Right renal pelvis (tissue), 4 donors: ENCODE data around the gene ST3GAL4. TPM values are rescaled to one million over a fixed set of nuclear protein-coding genes. Genes with fewer than 3 reads are reported as not detected.
"Not testable (repeated sequence)": the region's sequence is repeated elsewhere in the genome, so short reads cannot be mapped to it uniquely, and the experiment has no call there.

ENCODE experiments used
- DNase-seq, 4 donors: peaks; one replicate each; pipeline ENCODE4 v3.0.0-alpha.2; 2013; ENCODE audit warnings: low read depth in 4 of 4, low spot score in 3 of 4, missing footprints in 1 of 4
- polyA plus RNA-seq, 4 donors: library from polyadenylated mRNA; unstranded; fragments of 120-200 nt; gene quantifications; one replicate each; pipeline ENCODE4 v1.2.1, GENCODE V29; 2013; ENCODE audit not compliant: insufficient read length in 4 of 4

The ST3GAL4 gene
- polyA plus RNA-seq, 4 donors, result 17.1 to 21.9 (median 19.6) TPM

DNA sequence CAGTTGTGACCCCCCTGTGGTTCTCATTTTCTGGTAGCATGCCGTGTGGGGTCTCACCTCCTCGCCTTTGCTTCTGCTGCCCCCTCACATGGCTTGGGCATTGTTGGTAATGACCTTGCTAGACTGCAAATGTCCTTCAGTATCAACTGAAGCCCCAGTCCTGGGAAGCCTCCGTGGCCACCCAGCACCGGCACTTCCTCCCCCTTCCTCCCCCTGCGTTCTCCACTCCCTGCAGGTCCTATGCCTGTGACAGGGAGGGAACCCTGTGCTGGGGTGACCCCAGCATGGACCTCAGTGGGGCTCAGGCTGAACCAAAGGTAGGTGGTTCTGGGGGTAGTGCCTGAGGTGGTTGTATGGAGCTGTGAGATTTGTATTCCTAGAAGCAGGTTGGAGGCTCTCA lies 5.9 kb downstream of the ST3GAL4 start:
- no peak for DNase-seq

DNA sequence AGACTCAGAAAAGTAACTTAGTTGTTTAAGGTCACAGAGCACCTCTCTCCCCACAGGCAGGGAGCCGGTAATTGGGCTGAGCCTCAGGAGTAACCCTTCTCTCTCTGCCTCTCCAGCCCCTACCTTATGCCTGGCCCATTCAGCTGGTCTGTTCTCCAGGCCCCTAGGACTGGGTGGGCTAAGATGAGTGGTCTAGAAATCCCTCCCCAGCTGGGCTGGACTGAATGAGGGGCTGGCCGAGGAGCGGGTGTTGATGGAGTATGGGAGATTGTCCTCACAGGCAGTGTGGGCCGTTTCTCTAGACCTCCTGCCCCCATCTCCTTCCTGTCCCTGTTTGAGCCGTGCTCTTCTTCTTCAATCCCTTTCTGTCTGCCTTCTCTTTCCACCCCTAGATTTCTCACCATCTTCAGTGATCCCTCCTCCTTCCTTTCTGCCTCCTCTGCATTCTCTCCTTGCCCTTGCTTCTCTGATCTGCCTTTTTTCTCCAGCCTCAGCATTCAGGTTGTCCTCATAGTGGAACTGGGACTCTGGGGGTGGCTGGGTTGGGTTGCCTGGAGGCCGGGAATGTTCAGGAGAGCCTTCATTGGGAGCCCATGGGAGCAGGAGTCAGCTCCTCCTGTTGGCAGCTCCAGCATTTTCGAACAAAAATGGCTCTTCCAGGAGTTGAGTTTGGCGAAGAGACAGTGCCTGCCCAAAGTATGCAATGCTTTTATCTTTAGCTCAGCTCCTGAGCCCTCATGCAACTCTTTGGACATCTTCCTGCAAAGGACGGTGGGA lies 7.6 kb downstream of the ST3GAL4 start:
- no peak for DNase-seq

DNA sequence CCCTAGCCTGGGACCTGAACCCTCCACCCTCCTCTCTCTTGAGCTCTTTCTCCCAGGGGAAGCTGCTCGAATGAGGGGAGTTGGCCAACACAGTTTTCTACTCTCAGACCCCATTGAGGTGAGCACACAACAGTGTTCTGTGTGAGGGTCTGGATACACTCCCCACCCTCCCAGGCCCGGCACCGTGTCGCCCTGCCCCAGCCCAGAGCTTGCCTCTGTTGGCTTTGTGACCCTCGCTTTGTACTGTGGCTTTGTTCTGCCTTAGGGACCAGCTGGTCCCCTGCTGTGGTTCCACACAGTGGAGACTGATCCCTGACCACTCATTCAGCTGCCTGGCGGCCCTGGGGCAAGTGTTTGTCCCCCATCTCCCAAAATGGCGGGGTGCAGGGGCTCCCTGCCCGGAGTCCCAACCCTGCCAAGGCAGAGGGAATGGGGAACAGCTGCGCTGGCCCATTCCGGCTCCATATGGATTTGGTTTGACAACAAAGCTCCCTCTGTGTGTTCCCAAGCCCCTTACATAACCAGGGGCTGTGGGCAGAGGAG lies 8.3 kb downstream of the ST3GAL4 start:
- no peak for DNase-seq

DNA sequence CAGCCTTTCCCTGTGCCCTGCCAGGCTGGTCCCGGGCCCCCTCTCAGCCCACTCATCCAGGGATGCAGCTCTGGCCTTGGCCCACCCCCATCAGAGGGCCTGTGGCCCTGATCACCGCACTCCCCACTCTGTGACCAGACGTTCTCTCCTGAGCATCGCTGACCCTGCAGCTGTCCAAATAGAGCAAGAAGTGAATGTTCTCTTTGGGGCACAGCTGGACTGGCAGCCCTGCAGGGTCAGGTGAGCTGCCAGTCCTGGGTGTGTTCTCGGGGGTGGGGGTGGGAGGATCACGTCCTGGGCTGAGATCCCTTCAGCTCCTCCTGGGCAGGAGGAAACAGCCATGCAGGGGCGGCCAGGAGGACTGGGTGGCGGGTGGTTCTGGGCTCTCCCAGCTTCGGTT lies 9.2 kb downstream of the ST3GAL4 start:
- not testable (repeated sequence) for DNase-seq

DNA sequence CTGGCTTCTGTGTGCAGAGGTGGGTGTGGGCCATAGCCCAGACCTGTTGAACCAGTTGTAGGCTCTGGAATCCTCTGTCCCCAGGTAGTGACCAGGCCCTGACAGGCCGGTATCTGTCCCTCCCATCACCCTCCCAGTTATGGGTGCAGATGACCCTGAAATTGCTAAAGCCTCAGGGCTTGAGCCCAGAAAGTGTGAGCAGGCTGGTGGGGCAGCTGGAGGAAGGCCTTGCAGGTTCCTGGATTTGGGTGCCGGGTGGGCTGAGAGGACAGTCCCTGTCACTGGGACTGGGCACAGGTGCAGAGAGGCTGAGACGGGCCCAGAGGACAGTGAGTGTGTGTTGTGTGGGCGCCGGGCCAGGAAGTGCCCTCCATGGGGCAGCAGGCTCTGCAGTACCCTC lies 10.0 kb downstream of the ST3GAL4 start:
- not testable (repeated sequence) for DNase-seq

DNA sequence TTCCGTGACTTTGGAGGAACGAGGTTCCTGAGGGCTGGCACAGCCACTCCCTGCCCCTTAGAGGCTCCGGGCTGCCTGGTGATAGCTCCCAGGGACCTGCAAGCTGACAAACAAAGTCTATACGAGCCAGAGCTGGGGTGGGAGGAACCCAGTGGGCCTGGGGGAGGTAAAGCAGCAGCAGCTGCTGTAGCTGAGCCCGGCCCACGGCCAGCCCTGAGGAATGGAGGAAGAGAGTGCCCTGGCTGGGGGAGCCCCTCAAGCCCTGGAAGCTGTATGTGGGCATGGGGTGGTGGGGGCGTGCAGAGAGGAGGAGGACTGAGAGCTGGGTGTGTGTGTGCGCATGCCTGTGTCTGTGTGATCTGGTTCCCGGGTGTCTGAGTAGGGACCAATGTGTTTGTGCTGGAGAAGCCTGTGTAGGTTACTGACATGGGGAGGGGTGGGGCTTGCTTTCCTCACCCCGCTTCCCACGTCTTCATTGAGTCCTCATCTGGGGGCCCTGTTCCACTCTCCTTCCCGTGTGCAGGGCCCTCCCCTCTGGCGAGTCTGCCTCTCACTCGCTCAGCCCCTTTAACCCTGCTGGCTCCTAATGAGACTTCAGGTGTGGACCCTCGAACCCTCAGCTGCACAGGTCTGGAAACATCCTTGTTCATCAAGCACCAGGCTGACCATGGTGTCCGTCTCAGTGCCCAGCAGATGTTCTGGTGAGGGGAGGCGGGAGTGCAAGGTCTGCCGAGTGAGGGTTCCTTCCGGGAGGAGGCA lies 10.8 kb downstream of the ST3GAL4 start:
- DNase-seq, result no peak

DNA sequence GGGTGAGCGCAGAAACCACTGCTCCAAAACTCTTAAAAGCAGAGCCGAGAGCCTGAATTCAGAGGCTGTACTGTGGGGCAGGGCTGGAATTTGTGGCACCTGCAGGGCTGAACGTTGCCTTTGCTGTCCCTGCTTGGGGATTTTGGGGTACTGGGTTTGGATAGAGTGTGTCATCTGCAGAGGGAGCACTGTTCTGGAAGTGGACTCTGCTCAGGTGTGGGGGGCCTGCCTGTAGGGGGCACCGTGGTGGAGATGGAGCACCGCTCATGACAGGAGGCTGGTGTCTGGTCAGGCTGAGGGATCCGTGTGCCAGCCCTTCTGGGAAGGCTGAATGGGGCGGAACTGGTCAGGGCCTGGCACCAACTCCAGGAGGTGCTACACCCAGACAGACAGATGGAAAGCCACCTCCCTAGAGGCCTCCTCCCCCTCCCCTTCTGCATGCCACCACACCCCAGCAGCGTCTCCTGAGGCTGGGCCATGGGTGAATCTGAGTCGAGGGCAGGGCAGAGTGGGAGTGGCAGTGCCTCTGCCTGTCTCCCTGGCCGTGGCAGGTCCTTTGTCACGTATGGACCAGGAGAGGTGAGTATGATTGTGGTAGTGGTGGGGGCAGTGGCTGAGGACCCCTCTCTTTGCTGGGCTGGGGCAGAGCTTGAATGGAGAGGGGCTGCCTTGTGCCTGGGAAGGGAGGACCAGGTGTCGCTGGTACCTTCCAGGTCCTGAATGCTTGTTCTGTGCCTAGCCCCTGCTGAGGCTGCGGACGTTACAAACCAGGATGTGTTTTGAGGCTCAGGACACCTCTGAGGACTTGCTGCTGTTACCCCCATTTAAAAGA lies 11.6 kb downstream of the ST3GAL4 start:
- DNase-seq, result not testable (repeated sequence)

DNA sequence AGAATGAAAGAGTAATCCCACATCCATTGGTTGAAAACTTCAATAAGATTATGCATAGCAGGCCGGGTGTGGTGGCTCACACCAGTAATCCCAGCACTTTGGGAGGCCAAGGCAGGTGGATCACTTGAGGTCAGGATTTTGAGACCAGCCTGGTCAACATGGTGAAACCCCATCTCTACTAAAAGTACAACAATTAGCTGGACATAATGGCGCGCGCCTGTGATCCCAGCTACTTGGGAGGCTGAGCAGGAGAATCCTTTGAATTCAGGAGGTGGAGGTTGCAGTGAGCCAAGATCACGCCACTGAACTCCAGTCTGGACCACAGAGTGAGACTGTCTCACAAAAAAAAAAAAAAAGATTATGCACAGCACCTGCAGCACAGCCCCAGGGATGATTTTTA lies 12.3 kb downstream of the ST3GAL4 start:
- not testable (repeated sequence) for DNase-seq

DNA sequence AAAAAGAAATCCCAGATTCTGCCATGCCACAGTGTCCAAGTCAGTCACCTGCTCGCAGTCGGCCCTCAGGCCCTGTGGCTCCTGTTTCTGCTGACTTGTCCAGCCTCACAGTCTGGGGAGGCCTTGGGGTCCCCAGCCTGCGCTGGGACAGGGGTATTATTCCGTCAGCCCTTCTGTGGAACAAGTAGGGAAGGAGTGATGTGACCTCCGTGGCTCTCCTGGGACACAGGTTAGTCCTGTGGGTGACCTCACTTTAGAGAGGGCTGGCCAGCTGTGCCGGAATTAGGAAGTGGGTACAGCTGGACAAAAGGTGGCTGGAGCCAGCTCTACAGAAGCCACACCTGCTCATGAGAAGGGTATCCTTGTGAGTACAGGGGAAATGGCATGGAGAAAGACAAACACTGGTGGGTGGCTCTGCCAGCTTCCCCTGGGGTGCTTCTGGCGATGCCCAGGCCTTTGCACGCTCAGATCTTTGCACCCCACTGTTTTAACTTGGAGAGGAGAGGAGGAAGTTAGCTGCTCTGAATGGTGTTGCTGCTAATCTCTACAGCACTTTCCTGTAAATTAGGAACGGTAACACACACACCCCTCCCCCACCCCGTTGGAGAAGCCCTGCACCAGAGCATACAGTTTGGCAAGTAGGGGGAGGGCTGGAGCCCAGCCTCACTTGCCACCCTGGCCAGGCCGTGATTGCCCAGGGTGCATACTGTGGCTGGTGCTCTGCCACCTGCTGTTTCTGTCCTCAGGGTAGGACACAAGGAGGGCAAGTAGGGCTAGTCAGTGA lies 13.0 kb downstream of the ST3GAL4 start:
- not testable (repeated sequence) for DNase-seq

DNA sequence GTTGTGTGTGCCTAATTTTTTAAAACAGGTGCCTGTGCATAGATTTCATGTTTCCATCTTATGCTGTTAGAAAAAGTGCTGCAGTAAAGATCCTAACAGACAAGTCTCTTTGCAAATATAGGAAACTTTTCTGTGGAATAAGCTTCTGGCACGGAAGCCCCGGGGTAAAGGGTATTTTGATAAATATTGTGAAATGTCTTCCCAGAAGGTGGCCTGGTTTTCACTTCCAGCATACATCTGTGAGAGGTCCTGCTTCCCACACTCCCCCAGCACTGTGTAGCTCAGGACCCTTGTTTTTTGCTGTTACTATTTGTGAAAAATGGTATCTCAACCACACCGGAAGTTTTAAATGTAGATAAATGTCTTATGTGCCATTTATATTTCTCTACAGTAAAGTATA lies 14.5 kb downstream of the ST3GAL4 start:
- DNase-seq, result no peak

DNA sequence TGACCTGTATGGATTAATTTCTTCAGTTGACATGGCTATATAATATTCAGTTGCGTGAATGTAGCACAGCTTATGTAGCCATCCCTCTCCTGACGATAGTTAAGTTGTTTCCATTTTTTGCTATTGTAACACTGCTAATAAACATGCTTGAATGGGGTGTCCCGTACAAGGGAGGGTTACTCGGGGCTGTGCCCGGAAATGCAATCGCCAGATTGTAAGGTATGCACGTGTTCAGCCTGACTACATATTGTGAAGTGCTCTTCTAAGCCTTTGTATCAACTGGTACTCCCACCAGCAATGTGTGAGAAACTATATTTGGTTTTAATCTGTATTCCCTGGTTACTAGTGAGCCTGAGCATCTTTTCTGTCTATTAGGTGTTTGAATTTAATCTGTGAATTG lies 16.1 kb downstream of the ST3GAL4 start:
- DNase-seq, result no peak

DNA sequence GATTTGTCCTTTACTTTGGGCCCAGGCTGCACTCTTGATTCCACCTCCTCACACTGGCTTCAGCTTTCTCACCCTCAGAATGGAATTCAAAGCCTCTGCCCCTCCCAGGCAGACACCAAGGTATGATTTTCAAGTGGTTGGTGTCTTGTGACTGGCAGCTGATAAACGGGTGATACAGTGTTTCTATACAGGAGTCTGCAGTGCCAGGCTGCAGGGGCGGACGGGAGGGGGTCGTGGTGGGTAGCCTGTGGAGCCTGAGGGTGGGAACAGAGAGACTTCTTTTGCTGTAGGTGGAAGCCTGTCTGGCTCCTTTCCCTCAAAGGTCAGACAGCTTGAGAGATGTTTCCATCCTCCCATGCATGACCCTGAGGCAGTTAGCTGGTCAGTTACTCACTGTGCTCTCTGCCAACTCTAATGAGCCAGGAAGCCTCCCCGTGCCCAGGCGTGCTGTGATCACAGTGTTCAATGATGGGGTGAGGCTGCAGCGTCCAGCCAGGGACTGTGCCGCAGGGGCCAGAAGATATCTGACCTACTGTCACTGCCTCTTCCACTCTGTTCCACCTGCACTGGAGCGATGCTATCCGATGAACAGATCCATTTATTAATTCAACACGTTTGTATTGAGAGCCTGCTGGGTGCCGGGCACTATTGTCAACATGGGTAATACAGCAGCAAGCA lies 18.0 kb downstream of the ST3GAL4 start:
- DNase-seq, result not testable (repeated sequence)

DNA sequence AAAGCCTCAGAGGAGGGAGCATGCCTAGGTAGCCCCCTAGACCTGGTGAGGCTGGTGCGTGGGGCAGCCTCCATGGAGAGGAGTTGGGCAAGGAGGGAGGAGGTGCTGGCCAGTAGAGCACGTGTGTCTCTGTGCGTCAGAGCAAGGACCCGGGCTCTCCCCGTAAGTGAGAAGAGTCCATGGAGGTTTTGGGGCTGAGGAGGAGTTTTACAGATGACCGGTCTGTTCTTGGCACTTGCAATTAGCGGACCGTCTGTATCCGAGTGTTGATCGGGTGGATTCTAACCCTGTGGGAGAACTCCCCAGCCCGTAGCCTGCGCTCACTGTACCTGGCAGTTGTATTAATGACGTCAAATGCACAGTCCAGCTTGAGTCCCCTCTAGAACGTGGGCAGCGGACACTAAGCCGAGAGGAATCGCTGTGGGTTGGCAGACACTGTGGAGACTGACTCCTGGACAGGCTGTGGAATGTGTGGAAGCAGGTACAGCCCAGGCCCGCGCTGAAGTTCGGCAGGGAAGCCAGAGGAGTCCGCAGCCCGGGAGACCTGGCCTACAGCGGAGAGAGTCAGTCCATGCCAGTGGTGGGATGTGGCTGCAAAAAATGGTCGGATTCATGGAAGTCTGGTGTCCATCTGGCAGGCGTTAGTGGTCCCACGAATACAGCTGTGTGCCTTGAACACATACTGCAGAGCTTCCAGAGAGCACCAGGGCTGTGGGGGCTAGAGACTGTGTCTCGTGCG lies 19.2 kb downstream of the ST3GAL4 start:
- not testable (repeated sequence) for DNase-seq

DNA sequence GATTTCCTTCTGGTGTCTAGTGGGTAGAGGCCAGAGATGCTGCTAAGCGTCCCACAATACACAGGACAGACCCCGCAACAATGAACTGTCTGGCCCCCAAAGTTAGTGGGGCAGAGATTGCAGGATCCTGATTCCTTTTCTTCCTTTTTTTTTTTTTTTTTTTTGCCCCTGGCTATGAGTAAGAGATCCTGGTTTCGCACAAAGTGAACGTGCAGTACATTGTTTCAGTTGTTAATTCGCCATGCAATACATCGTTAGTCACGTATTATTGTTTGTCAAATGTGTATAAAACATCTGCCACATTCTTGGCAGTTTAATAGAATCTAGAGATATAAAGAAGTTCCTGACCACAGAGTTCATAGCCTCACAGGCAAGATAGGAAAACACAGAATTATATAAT lies 20.2 kb downstream of the ST3GAL4 start:
- no peak for DNase-seq

DNA sequence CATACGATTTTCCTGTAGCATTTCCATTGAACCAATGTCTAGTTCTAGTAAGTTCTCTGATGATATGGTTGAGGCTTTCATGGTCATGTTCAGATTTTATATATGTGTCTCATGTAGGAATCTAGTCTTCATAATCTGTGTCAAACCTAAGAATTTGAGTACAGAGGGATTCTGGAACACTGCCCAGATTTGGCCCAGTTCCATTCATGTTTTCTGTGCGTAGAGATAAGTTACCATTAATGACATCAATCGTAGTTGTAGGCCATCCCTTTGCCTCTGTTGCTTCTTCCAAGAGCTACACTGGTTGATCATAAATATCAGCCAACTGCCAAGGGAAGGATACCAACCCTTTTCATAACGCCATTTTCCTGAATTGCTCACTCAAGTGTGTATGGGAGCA lies 23.3 kb downstream of the ST3GAL4 start:
- DNase-seq, result no peak

DNA sequence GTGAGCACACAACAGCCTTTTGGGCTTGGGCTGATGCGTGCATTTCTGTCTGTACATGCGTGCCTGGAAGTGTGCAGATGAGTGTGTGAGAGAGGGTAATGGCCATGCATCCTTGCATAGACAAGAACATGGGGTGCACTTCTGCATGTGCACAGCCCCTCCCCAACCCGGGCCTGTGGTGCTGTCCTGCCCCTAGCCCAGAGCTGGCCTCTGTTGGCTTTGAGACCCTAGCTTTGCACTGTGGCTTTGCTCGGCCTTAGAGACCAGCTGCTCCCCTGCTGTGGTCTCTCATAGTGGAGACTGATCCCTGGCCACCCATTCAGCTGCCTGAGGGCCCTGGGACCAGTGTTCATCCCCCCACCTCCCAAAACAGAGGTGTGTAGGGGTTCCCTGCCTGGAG lies 25.4 kb downstream of the ST3GAL4 start:
- no peak for DNase-seq

DNA sequence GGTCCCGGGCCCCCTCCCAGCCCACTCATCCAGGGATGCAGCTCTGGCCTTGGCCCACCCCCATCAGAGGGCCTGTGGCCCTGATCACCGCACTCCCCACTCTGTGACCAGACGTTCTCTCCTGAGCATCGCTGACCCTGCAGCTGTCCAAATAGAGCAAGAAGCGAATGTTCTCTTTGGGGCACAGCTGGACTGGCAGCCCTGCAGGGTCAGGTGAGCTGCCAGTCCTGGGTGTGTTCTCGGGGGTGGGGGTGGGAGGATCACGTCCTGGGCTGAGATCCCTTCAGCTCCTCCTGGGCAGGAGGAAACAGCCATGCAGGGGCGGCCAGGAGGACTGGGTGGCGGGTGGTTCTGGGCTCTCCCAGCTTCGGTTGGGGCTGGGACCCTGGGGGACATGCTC lies 26.5 kb downstream of the ST3GAL4 start:
- DNase-seq, result not testable (repeated sequence)

DNA sequence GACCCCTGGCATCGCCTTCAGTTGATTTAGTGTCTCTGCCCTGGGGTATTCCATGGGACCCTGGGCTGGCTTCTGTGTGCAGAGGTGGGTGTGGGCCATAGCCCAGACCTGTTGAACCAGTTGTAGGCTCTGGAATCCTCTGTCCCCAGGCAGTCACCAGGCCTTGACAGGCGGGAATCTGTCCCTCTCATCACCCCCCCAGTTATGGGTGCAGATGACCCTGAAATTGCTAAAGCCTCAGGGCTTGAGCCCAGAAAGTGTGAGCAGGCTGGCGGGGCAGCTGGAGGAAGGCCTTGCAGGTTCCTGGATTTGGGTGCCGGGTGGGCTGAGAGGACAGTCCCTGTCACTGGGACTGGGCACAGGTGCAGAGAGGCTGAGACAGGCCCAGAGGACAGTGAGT lies 27.2 kb downstream of the ST3GAL4 start:
- DNase-seq, result not testable (repeated sequence)
